BE2C (cell line): ENCODE data around the gene TECPR1.

Experiments
- DNase-seq: peaks from one replicate; pipeline ENCODE4 v3.0.0-alpha.2; 2020
- H3K27me3 ChIP-seq: fragments of 250-450 bp; sonication (Bioruptor Pico); 2 replicates; pipeline ENCODE4 v1.5.1; 2020; ENCODE audit warnings: mild to moderate bottlenecking
- H3K36me3 ChIP-seq: fragments of 250-450 bp; sonication (Bioruptor Pico); 2 replicates; pipeline ENCODE4 v1.5.1; 2020; ENCODE audit warnings: mild to moderate bottlenecking
- H3K4me1 ChIP-seq: fragments of 250-450 bp; sonication (Bioruptor Pico); 2 replicates; pipeline ENCODE4 v1.5.1; 2020
- H3K4me3 ChIP-seq: 2 replicates; pipeline ENCODE4 v1.5.1; 2011; ENCODE audit warnings: low read depth, low read length
- H3K9me3 ChIP-seq: fragments of 250-450 bp; sonication (Bioruptor Pico); 2 replicates; pipeline ENCODE4 v1.5.1; 2020
- CTCF ChIP-seq: IDR thresholded peaks from 2 replicates; pipeline ENCODE4 v1.5.1; 2012; ENCODE audit warnings: mild to moderate bottlenecking, low read depth, low read length

Gene TECPR1

GRCh38 chr7:98168904-98169621 lies 83.0 kb downstream of the TECPR1 start:
- H3K9me3 ChIP-seq: no peaks in the 10 kb centered on the region
- no peaks in the 10 kb centered on the region for H3K27me3 ChIP-seq
- no peak for TF ChIP-seq CTCF
- no peaks in the 10 kb centered on the region for H3K4me1 ChIP-seq
- no peaks in the 10 kb centered on the region for H3K36me3 ChIP-seq
- no peak overlapping the region for H3K4me3 ChIP-seq
- no peak for DNase-seq

- Histone ChIP-seq H3K4me1 (no peaks in the 10 kb centered on the region), H3K4me3 (no peak overlapping the region), H3K9me3 (no peaks in the 10 kb centered on the region), H3K27me3 (no peaks in the 10 kb centered on the region), H3K36me3 (no peaks in the 10 kb centered on the region)
- TF ChIP-seq CTCF: peak; percentile 89
- peak; percentile 68 for DNase-seq
Observed at GRCh38 chr7:98168181-98168903, 83.7 kb downstream of the TECPR1 start.

GRCh38 chr7:98167653-98168052 lies 84.4 kb downstream of the TECPR1 start:
- Histone ChIP-seq H3K9me3 (no peaks in the 10 kb centered on the region), H3K27me3 (no peaks in the 10 kb centered on the region), H3K4me1 (no peaks in the 10 kb centered on the region), H3K36me3 (no peaks in the 10 kb centered on the region), H3K4me3 (no peak overlapping the region)
- TF ChIP-seq CTCF: no peak
- DNase-seq: no peak

DNA sequence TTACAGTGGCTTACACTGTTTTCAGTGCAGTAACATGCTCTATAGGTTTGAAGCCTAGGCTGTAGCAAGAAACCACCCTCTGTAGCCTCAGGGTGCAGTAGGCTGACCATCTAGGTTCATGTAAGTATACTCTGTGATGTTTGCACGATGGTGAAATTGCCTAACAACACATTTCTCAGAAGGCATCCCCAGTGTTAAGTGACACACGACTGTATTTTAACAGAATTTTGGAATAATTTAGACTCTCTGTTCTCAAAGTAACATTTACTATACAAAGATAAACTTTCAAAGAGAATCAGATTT lies 85.4 kb downstream of the TECPR1 start:
- TF ChIP-seq CTCF: no peak
- no peaks in the 10 kb centered on the region for H3K4me1 ChIP-seq
- no peaks in the 10 kb centered on the region for H3K9me3 ChIP-seq
- no peaks in the 10 kb centered on the region for H3K36me3 ChIP-seq
- no peak for DNase-seq
- no peak overlapping the region for H3K4me3 ChIP-seq
- H3K27me3 ChIP-seq: no peaks in the 10 kb centered on the region

GRCh38 chr7:98165827-98166667 lies 86.0 kb downstream of the TECPR1 start:
- Histone ChIP-seq H3K4me3 (no peak overlapping the region), H3K4me1 (no peaks in the 10 kb centered on the region), H3K27me3 (no peaks in the 10 kb centered on the region), H3K36me3 (no peaks in the 10 kb centered on the region), H3K9me3 (no peaks in the 10 kb centered on the region)
- peak; percentile 70 for TF ChIP-seq CTCF
- DNase-seq: peak; percentile 67
